ENCODE results near the gene METAP1D.

Gene METAP1D

DNA sequence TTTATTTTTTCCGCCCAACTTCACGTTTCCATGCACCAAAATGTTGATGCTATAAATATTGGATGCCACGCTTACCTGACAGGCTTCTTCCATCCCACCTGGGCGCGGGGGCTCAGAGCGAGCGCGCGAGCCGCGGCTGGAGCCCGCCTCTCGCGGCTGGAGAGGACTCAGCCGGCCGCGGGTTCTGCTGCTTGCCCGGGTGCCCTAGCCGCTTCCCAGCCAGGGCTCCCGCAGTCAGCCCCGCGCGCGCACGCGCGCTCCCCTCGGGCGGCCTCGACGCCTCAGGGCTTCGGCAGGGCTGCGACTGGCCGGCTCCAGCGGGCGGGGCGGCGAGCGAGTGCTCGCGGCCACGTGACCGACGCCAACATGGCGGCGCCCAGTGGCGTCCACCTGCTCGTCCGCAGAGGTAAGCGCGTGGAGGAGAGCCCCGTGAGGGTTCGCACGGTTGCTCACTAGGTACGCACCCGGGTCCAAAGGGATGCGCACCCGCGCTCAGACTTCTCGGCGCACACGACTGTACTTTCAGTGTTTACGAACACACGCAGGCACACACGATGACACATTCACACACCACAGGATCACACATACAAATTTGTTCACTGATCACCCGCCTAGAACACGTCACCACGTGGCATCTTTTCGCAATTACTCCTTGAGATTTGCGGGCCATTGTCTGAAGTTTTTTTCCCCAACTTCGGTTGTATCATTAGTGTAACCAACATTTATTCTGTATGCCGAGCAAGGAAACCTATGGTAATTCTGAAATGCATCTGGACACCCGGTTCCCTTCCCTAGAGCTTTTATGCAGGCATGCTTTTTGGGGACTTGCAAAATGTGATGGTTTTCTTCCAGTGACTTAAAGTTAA, at the start of gene METAP1D:
Gene METAP1D, plus strand, starts transcription at position 350 of the 866 bp plus-strand sequence. Its CDS starts 17 bp downstream, at position 367.
- in situ Hi-C loops (cut with HindIII; ENCODE audit: low sequenced_read_pairs): no loop called here
- peak within 1 kb of the TSS; percentile 58 for H3K4me3 ChIP-seq (ENCODE audit: low read depth, low read length)
- DNase-seq (ENCODE audit: low read depth, low spot score): peak; percentile 92
- TF ChIP-seq, protein P1, sequence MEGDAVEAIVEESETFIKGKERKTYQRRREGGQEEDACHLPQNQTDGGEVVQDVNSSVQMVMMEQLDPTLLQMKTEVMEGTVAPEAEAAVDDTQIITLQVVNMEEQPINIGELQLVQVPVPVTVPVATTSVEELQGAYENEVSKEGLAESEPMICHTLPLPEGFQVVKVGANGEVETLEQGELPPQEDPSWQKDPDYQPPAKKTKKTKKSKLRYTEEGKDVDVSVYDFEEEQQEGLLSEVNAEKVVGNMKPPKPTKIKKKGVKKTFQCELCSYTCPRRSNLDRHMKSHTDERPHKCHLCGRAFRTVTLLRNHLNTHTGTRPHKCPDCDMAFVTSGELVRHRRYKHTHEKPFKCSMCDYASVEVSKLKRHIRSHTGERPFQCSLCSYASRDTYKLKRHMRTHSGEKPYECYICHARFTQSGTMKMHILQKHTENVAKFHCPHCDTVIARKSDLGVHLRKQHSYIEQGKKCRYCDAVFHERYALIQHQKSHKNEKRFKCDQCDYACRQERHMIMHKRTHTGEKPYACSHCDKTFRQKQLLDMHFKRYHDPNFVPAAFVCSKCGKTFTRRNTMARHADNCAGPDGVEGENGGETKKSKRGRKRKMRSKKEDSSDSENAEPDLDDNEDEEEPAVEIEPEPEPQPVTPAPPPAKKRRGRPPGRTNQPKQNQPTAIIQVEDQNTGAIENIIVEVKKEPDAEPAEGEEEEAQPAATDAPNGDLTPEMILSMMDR (IDR thresholded peaks at IDR 0.05; ENCODE audit: low read depth, low read length): no peak

DNA sequence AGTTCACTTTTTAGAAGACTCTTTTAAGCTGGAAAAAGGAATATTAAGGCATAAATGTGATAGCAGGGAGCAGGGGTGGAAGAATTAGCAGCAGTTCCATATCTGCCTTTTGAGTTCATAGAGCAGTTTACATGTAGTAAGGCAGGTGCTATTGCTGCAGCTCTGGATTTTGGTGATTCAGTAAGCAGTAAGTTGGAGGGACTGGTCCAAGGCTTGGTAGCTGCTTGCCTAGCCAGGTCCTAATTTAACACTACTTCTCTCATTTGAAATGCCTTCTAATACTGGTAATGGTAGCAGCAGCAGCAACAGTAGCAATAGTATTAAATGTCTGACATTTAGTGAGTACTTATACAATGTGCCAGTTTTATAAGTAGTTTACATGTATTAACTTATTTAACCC, 47.5 kb upstream of the METAP1D start:
- no peak for DNase-seq (ENCODE audit: low read depth, low spot score)
- H3K4me3 ChIP-seq (ENCODE audit: low read depth, low read length): no peak overlapping the region
- in situ Hi-C loops (cut with HindIII; ENCODE audit: low sequenced_read_pairs): no loop called here
- TF ChIP-seq, protein P1 (IDR thresholded peaks at IDR 0.05; ENCODE audit: low read depth, low read length): no peak

DNA sequence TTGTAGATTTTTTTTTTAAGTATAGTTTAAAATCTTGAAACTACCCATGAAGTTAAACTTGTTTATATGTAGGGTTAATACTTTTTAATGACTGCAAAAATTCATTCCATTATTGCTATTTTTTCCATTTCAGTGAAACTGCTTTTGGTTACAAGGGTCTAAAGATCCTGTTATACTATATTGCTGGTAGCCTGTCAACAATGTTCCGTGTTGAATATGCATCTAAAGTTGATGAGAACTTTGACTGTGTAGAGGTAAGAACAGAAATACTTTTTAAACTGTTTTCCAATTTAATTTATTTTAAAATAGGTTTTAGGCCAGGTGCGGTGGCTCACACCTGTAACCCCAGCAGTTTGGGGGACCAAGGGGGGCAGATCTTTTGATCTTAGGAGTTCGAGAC, 47.0 kb upstream of the METAP1D start:
- no peak for DNase-seq (ENCODE audit: low read depth, low spot score)
- in situ Hi-C loops (cut with HindIII; ENCODE audit: low sequenced_read_pairs): no loop called here
- H3K4me3 ChIP-seq (ENCODE audit: low read depth, low read length): no peak overlapping the region
- TF ChIP-seq, protein P1 (IDR thresholded peaks at IDR 0.05; ENCODE audit: low read depth, low read length): no peak

DNA sequence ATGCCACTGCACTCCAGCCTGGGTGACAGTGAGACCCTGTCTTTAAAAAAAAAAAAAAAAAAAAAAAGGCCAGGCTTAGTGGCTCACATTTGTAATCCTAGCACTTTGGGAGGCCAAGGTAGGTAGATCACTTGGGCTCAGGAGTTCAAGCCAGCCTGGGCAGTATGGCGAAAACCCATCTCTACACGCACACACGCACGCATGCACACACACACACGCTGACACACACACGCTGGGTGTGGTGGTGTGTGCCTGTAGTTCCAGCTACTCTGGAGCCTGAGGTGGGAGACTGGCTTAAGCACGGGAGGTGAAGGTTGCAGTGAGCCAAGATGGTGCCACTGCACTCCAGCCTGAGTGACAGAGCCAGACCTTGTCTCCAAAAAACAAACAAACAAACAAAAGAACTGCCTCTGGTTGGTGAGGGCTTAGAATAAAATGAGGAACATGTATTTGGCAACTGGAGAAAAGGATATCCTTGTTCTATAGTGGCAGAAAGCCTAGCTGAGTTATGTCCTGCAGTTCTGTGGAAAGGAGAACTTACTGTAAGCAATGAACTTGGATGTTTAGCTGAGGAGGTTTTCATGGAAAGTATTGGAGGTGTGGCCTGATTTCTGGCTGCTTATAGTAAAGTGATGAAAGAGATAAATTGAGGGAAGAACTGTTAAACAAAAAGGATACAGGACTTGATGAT, 43.5 kb upstream of the METAP1D start:
- no peak overlapping the region for H3K4me3 ChIP-seq (ENCODE audit: low read depth, low read length)
- TF ChIP-seq, protein P1 (IDR thresholded peaks at IDR 0.05; ENCODE audit: low read depth, low read length): no peak
- no peak for DNase-seq (ENCODE audit: low read depth, low spot score)
- in situ Hi-C loops (cut with HindIII; ENCODE audit: low sequenced_read_pairs): no loop called here

DNA sequence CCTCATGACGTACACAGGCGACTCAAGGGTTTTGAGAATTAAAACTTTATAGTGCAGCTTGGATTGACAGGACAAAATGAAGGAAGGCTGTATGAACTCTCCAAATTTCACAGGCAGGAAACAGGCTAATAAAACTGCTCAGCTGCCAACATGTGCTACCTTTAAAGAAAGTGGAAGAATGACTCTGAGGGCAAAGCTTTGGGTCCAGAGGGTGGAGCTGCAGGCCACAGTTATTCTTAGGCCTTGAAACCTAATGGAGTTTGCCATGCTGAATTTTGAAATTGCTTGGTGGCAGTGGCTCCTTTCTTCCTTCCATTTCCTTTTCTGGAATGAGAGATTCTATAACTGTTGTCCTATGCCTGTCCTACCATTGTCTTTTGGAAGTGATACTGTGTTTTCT, 42.7 kb upstream of the METAP1D start:
- no peak overlapping the region for H3K4me3 ChIP-seq (ENCODE audit: low read depth, low read length)
- in situ Hi-C loops (cut with HindIII; ENCODE audit: low sequenced_read_pairs): no loop called here
- no peak for DNase-seq (ENCODE audit: low read depth, low spot score)
- TF ChIP-seq, protein P1 (IDR thresholded peaks at IDR 0.05; ENCODE audit: low read depth, low read length): no peak

DNA sequence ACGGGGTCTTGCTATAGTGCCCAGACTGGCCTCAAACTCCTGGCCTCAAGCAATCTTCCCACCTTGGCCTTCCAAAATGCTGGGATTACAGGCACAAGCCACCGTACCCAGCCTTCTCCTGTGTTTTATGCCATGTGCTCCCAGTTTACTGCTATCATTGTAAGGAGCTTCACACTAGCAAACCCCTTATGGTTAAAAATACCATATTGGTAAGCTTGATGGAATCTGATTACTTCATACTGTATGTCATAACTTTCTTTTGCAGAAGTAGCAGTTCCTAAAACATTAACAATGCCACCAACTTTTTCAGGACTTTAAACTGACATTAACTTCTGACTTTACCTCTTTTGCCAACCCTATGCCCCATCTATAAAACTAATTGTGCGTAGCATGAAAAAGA, 41.3 kb upstream of the METAP1D start:
- no peak overlapping the region for H3K4me3 ChIP-seq (ENCODE audit: low read depth, low read length)
- in situ Hi-C loops (cut with HindIII; ENCODE audit: low sequenced_read_pairs): no loop called here
- peak; percentile 58 for DNase-seq (ENCODE audit: low read depth, low spot score)
- TF ChIP-seq, protein P1 (IDR thresholded peaks at IDR 0.05; ENCODE audit: low read depth, low read length): no peak

Measured in astrocyte of the spinal cord (primary cell).